Activated CD8-positive, alpha-beta memory T cell treated with anti-CD3 and anti-CD28 coated beads, Interleukin-2, amount 10 ng/mL, durations not matched to agents 7 days and 5 days (primary cell): ENCODE results near the gene FBN3. TPM values are rescaled to one million over a fixed set of nuclear protein-coding genes. Genes with fewer than 3 reads are reported as not detected.

Source experiments
- ATAC-seq: fragments of 150-1000 bp; cut with Tn5 transposase; one replicate; pipeline ENCODE4 v1.10.0; 2021; ENCODE audit warnings: moderate library complexity
- CTCF ChIA-PET: fragments of 350-600 bp; sonication (Branson Sonifier 250); formaldehyde crosslinking; loops from one replicate; lab custom pipeline; 2021; ENCODE audit warnings: antibody characterized with exemption; lab: Charles Lee
- DNase-seq: peaks from one replicate; pipeline ENCODE4 v3.0.0-alpha.2; 2020
- H3K27ac Mint-ChIP-seq: one replicate; pipeline ENCODE4 v1.8.0; 2021; ENCODE audit warnings: mild to moderate bottlenecking, mixed read lengths
- H3K27me3 Mint-ChIP-seq: one replicate; pipeline ENCODE4 v1.8.0; 2021; ENCODE audit warnings: mixed read lengths
- H3K36me3 Mint-ChIP-seq: one replicate; pipeline ENCODE4 v1.8.0; 2021; ENCODE audit warnings: mild to moderate bottlenecking, mixed read lengths
- H3K4me1 Mint-ChIP-seq: one replicate; pipeline ENCODE4 v1.8.0; 2021; ENCODE audit warnings: mixed read lengths
- H3K4me3 Mint-ChIP-seq: one replicate; pipeline ENCODE4 v1.8.0; 2021; ENCODE audit warnings: mild to moderate bottlenecking, moderate library complexity, mixed read lengths
- H3K9me3 Mint-ChIP-seq: one replicate; pipeline ENCODE4 v1.8.0; 2022; ENCODE audit warnings: low read depth, mixed read lengths
- total RNA-seq, 2 experiments: library from RNA; stranded (reverse); gene quantifications; one replicate each; pipeline ENCODE4 v1.2.3, GENCODE V29; 2021

FBN3 gene
- total RNA-seq, 2 experiments from 2014 or later: 0.06 TPM; not detected in 1

- DNase-seq (no peak), ATAC-seq (no peak)
- no peaks in the 10 kb centered on the region for H3K27me3 Mint-ChIP-seq
- H3K36me3 Mint-ChIP-seq: no peaks in the 10 kb centered on the region
- peaks cover 6% of the 10 kb centered on the region for H3K9me3 Mint-ChIP-seq
- CTCF ChIA-PET: interaction anchor here (1.5 kb wide), 1 partner anchor 8 kb away, joined by 3 read pairs; no protein-coding TSS in a partner anchor
- H3K27ac Mint-ChIP-seq: no peak overlapping the region
- H3K4me1 Mint-ChIP-seq: peaks cover 7% of the 10 kb centered on the region
- no peak overlapping the region for H3K4me3 Mint-ChIP-seq
Observed at GRCh38 chr19:8064911-8065874, 84.2 kb downstream of the FBN3 start.

DNA sequence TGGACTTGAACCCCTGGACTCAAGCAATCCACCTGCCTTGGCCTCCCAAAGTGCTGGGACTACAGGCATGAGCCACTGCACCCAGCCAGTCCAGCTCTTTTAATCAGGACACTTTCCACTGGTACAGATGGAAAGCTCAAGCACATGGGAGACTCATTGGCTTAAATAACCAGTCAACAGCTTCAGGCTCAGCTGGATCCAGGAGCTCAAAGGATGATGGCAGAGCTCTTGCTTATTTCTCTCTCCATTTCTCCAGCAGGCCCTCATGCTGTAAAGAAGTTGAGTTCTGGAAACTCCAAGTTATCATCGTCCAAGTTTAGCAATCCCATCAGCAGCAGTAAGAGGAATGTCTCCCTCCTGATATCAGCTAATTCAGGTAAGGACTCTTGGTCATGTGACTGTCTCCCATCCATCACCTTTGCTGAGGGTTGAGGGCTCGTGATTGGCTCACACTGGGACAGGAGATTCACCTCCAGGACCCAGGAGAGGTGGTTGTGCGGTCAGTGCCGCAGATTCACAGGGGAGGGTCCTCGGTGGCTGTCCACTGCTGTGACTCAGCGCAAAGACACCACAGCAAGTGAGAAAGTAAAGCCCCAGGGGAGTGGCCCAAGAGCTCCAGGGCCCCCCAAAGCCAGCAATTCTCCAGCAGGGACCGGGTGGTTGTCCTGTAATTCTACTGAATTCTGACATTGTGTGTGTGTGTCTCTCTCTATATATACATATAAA, 91.7 kb downstream of the FBN3 start:
- no peaks in the 10 kb centered on the region for H3K9me3 Mint-ChIP-seq
- H3K36me3 Mint-ChIP-seq: no peaks in the 10 kb centered on the region
- H3K27ac Mint-ChIP-seq: no peak overlapping the region
- H3K27me3 Mint-ChIP-seq: no peaks in the 10 kb centered on the region
- CTCF ChIA-PET: interaction anchor here (0.6 to 1.0 kb wide), 3 partner anchors 9 to 1777 kb away, joined by 3 read pairs; no protein-coding TSS in a partner anchor
- ATAC-seq (no peak), DNase-seq (no peak)
- no peak overlapping the region for H3K4me3 Mint-ChIP-seq
- no peaks in the 10 kb centered on the region for H3K4me1 Mint-ChIP-seq

DNA sequence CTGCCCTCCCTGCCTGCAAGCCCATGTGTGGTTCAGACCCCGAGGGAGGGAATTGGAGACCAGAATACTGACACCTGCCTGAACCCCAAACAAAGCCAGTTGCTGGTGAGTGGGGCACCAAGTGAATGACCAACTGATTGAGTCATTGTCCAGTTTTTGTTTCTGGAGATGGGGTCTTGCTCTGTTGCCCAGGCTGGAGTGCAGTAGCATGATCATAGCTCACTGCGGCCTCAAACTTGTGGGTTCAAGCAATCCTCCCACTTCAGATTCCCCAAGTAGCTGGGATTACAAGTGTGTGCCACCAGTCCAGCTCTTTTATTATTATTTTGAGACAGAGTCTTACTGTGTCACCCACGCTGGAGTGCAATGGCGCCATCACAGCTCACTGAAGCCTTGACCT, 92.9 kb downstream of the FBN3 start:
- Mint-ChIP-seq H3K36me3 (no peaks in the 10 kb centered on the region), H3K27me3 (no peaks in the 10 kb centered on the region)

GRCh38 chr19:8054169-8054568, 95.2 kb downstream of the FBN3 start:
- CTCF ChIA-PET: interaction anchor here (1.5 kb wide), 1 partner anchor 14 kb away, joined by 4 read pairs; no protein-coding TSS in a partner anchor
- peaks cover 13% of the 10 kb centered on the region for H3K4me1 Mint-ChIP-seq
- no peaks in the 10 kb centered on the region for H3K9me3 Mint-ChIP-seq
- no peak overlapping the region for H3K27ac Mint-ChIP-seq
- H3K27me3 Mint-ChIP-seq: peaks cover 6% of the 10 kb centered on the region
- no peak overlapping the region for H3K4me3 Mint-ChIP-seq
- no peaks in the 10 kb centered on the region for H3K36me3 Mint-ChIP-seq
- DNase-seq (no peak), ATAC-seq (no peak)

More for the DNA sequence above, 92.9 kb downstream of the FBN3 start:
- CTCF ChIA-PET: no interaction called here
- Mint-ChIP-seq H3K4me3 (no peak overlapping the region), H3K9me3 (no peaks in the 10 kb centered on the region), H3K4me1 (peaks cover 7% of the 10 kb centered on the region), H3K27ac (no peak overlapping the region)
- ATAC-seq (no peak), DNase-seq (no peak)

- CTCF ChIA-PET: interaction anchor here (1.0 to 1.6 kb wide), 2 partner anchors 50 to 123 kb away, joined by 3 to 5 read pairs; no protein-coding TSS in a partner anchor
- Mint-ChIP-seq H3K27me3 (peaks cover 13% of the 10 kb centered on the region), H3K4me3 (no peak within 1 kb of the TSS), H3K4me1 (peaks cover 14% of the 10 kb centered on the region), H3K36me3 (no peaks in the 10 kb centered on the region), H3K27ac (no peak within 1 kb of the TSS), H3K9me3 (no peaks in the 10 kb centered on the region)
- no peak for ATAC-seq
- no peak for DNase-seq
Observed at GRCh38 chr19:8052464-8052859, 96.9 kb downstream of the FBN3 start, which contains the start of gene CCL25. Gene CCL25 (plus strand): TSS chr19:8052760. CDS start chr19:8053050, 290 bp downstream.

DNA sequence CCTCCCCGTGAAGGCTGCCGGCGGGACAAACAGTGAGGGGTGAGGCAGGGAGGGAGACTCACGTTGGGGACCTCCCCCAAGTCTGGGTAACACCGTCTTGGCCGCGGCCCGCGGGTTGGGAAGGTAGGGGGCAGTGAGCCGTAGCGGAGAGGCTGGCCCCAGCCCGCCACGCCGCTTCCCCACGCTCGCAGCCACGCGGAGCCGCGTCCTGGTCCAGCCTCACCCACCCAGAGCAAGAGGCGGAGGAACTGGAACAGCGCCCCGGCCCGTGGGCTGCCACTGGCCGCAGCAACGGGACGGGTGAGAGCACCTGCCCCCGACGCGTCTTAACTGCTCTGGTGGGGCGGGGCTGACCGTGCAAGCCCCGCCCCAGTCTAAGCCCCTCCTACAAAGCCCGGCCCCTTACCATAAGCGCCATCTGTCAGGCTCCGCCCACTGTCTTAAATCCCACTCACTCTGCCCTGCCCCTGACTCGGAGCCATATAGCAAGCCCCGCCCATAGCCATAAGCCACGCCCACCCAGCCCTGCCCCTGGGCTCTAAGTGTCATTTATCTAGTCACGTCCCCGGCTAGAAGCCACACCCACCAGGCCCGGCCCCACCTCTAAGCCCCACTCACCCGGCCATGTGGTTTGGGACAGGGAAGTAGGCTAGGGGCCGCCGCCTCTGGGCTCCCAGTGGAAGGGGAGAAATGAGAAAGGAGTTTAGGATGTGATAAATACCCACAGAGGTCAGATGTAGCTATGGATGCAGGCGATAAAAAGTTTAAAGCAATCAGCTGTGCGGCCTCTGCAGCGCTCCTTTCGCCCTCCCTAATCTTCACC, 98.9 kb downstream of the FBN3 start:
- Mint-ChIP-seq H3K4me1 (peaks cover 19% of the 10 kb centered on the region), H3K36me3 (no peaks in the 10 kb centered on the region), H3K4me3 (peak overlapping the region; percentile 30), H3K9me3 (no peaks in the 10 kb centered on the region), H3K27me3 (peaks cover 19% of the 10 kb centered on the region), H3K27ac (no peak overlapping the region)
- CTCF ChIA-PET: no interaction called here
- DNase-seq: peak; percentile 90
- ATAC-seq: peak; percentile 90

DNA sequence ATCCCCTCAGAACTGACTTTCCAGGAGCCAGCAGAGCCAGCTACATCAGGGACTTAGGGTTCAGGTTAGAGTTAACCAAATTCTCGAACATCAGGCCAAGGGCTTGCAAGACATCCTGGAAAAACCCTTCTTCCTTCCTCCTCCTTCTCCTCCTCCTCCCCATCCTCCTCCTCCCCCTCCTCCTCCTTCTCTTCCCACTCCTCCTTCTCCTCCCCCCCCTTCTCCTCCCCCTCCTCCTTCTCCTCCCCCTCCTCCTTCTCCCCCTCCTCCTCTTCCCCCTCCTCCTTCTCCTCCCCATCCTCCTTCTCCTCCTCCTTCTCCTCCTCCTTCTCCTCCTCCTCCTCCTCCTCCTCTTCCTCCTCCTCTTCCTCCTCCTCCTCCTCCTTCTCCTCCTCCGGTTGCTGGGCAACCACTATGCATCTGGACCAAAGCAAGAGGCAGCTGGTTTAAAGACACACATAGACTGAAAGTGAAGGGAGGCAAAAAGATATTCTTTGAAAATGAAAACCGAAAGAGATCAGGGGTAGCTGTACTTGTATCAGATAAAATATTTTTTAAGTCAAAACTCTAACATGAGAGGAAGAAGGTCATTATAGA, 102.7 kb downstream of the FBN3 start:
- Mint-ChIP-seq H3K4me3 (no peak overlapping the region), H3K36me3 (no peaks in the 10 kb centered on the region), H3K27ac (no peak overlapping the region), H3K9me3 (no peaks in the 10 kb centered on the region), H3K4me1 (peaks cover 13% of the 10 kb centered on the region), H3K27me3 (peaks cover 19% of the 10 kb centered on the region)
- no peak for ATAC-seq
- DNase-seq: no peak
- CTCF ChIA-PET: interaction anchor here (0.6 to 1.3 kb wide), 6 partner anchors 14 to 1640 kb away, joined by 3 to 5 read pairs (median 4); no protein-coding TSS in a partner anchor

DNA sequence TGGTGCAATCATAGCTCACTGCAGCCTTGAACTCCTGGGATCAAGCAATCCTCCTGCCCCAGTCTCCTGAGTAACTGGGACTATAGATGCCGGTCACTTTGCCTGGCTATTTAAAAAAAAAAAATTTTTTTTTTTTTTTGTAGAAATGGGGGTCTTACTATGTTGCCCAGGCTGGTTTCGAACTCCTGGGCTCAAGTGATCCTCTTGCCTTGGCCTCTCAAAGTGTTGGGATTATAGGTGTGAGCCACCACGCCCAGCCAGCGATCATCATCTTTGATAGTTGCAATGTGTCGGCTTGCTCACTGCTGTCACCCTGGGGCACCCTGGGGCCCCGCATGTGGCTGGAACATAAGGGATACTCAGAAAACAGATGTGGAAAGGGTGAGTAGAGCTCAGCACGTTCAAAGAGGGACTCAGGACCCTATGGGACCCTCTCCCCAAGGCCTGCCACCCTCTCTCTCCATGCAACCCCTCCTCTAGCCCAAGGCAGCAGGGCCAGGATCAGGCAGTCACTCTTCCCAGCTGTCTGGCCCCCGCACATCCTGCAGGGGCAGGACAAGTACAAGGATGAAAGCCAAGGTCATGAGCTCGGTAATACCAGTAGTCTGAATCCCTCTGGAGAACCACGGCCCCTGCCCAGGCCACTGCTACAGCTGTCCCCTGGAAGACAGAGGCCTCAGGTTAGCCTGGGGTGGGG, 103.4 kb downstream of the FBN3 start:
- no peak overlapping the region for H3K27ac Mint-ChIP-seq
- H3K36me3 Mint-ChIP-seq: no peaks in the 10 kb centered on the region
- DNase-seq (no peak), ATAC-seq (no peak)
- no peak overlapping the region for H3K4me3 Mint-ChIP-seq
- CTCF ChIA-PET: interaction anchor here (0.5 to 1.3 kb wide), 2 partner anchors 39 to 43 kb away, joined by 3 to 5 read pairs; no protein-coding TSS in a partner anchor
- H3K9me3 Mint-ChIP-seq: no peaks in the 10 kb centered on the region
- H3K4me1 Mint-ChIP-seq: peaks cover 12% of the 10 kb centered on the region
- H3K27me3 Mint-ChIP-seq: peaks cover 19% of the 10 kb centered on the region

- Mint-ChIP-seq H3K9me3 (no peaks in the 10 kb centered on the region), H3K27ac (no peak overlapping the region), H3K36me3 (no peaks in the 10 kb centered on the region), H3K4me1 (peaks cover 6% of the 10 kb centered on the region), H3K4me3 (no peak overlapping the region), H3K27me3 (peaks cover 12% of the 10 kb centered on the region)
- no peak for DNase-seq
- ATAC-seq: no peak
- CTCF ChIA-PET: interaction anchor here (1.1 kb wide), 1 partner anchor 175 kb away, joined by 3 read pairs; no protein-coding TSS in a partner anchor
Observed at GRCh38 chr19:8044018-8044417, 105.4 kb downstream of the FBN3 start.

GRCh38 chr19:8042900-8043299, 106.5 kb downstream of the FBN3 start:
- CTCF ChIA-PET: interaction anchor here (0.6 to 1.1 kb wide), 3 partner anchors 41 to 173 kb away, joined by 3 to 4 read pairs (median 3); no protein-coding TSS in a partner anchor
- Mint-ChIP-seq H3K4me3 (no peak overlapping the region), H3K27ac (no peak overlapping the region), H3K9me3 (no peaks in the 10 kb centered on the region), H3K36me3 (no peaks in the 10 kb centered on the region), H3K27me3 (peaks cover 10% of the 10 kb centered on the region), H3K4me1 (peaks cover 6% of the 10 kb centered on the region)
- DNase-seq (no peak), ATAC-seq (no peak)

DNA sequence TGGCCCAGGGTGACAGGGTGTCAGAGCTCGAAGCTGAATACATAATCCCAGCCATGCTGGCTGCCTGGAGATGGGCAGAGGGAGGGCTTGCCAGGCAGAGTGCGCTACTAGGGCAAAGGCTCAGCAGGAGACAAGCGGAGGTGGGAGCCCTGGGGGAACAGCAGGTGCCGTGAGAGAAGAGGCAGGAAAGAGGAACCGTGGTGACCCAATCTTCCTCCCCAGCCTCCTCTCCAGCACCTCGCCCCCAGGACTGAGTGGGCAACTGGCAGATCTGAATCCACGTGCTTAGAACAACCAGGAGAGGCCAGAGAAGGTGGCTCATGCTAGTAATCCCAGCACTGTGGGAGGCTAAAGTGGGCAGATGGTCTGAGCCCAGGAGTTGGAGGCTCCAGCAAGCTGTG, 107.9 kb downstream of the FBN3 start:
- Mint-ChIP-seq H3K9me3 (no peaks in the 10 kb centered on the region), H3K4me3 (no peak overlapping the region), H3K27me3 (peaks cover 10% of the 10 kb centered on the region), H3K36me3 (no peaks in the 10 kb centered on the region), H3K27ac (no peak overlapping the region), H3K4me1 (no peaks in the 10 kb centered on the region)
- ATAC-seq: no peak
- CTCF ChIA-PET: interaction anchor here (0.5 kb wide), 1 partner anchor 10 kb away, joined by 3 read pairs; no protein-coding TSS in a partner anchor
- no peak for DNase-seq

- Mint-ChIP-seq H3K27ac (no peak overlapping the region), H3K4me1 (no peaks in the 10 kb centered on the region), H3K4me3 (no peak overlapping the region), H3K27me3 (peaks cover 12% of the 10 kb centered on the region), H3K36me3 (no peaks in the 10 kb centered on the region), H3K9me3 (no peaks in the 10 kb centered on the region)
- ATAC-seq: no peak
- no peak for DNase-seq
- CTCF ChIA-PET: no interaction called here
Observed at GRCh38 chr19:8039231-8039630, 110.2 kb downstream of the FBN3 start.
